Thyroid gland (tissue), 4 donors: ENCODE results near the gene STYXL1. TPM values are rescaled to one million over a fixed set of nuclear protein-coding genes. Genes with fewer than 3 reads are reported as not detected.

Experiments
- DNase-seq, 2 donors: peaks; one replicate each; pipeline ENCODE4 v3.0.0-alpha.2; 2019
- H3K27ac ChIP-seq, 3 donors: fragments of 200-600 bp; sonication (generic); 1 replicate in 2 of 3; 2 replicates in 1 of 3; pipeline ENCODE4 v1.5.1; 2016 to 2019; ENCODE audit warnings: mild to moderate bottlenecking in 1 of 3, moderate library complexity in 1 of 3
- H3K27me3 ChIP-seq: fragments of 200-600 bp; sonication (generic); one replicate; pipeline ENCODE4 v1.5.1; 2019
- H3K36me3 ChIP-seq, 2 donors: fragments of 200-600 bp; sonication (generic); one replicate each; pipeline ENCODE4 v1.5.1; 2016 to 2019
- H3K4me1 ChIP-seq, 2 donors: fragments of 200-600 bp; sonication (generic); one replicate each; pipeline ENCODE4 v1.5.1; 2017 to 2019
- H3K4me3 ChIP-seq, 3 donors: fragments of 200-600 bp; sonication (generic); replicated peaks in 1 of 3; 1 replicate in 2 of 3; 2 replicates in 1 of 3; pipeline ENCODE4 v1.5.1; 2016; ENCODE audit warnings: mild to moderate bottlenecking in 1 of 3
- H3K9me3 ChIP-seq: fragments of 200-600 bp; sonication (generic); one replicate; pipeline ENCODE4 v1.5.1; 2017
- CTCF ChIP-seq, 6 experiments: fragments of 200-600 bp in 3 of 6; fragments of 450-650 bp in 3 of 6; sonication (generic) in 3 of 6; IDR thresholded peaks; one replicate each; pipeline ENCODE4 v1.5.1; 2016 to 2019; ENCODE audit warnings: antibody characterized with exemption in 6 of 6, mild to moderate bottlenecking in 2 of 6, inconsistent platforms in 1 of 6, moderate library complexity in 1 of 6
- POLR2A ChIP-seq, 2 donors: fragments of 450-650 bp; IDR thresholded peaks; one replicate each; pipeline ENCODE4 v1.6.1; 2017; ENCODE audit warnings: antibody characterized with exemption in 2 of 2, mild to moderate bottlenecking in 2 of 2, moderate library complexity in 1 of 2
- WGBS, 2 donors: methylation state at CpG; one replicate each; pipeline ENCODE4 v1.1.5; 2017; 5-methylcytosine and 5-hydroxymethylcytosine counted together
- intact Hi-C: fragments of 100-400 bp; cut with DNase I; formaldehyde crosslinking; loops from one replicate; pipeline ENCODE4 v1.15.1; 2023
- total RNA-seq, 4 donors: library from RNA; depleted of rRNA; stranded (reverse); fragments of >200 nt; gene quantifications; one replicate each; pipeline ENCODE4 v1.2.3, GENCODE V29; 2016

Gene STYXL1
- total RNA-seq, 4 donors from 2014 or later = 14.5 to 53.7 (median 29.1) TPM

- H3K9me3 ChIP-seq = no peaks in the 10 kb centered on the region
- intact Hi-C loops = no loop called here
- peaks cover 10% of the 10 kb centered on the region in 2 donors for H3K4me1 ChIP-seq
- no peak overlapping the region for H3K27ac ChIP-seq
- H3K36me3 ChIP-seq = peaks cover 65 to 75% of the 10 kb centered on the region in 2 donors
- no peaks in the 10 kb centered on the region for H3K27me3 ChIP-seq
- DNase-seq = no peak
- WGBS, 2 donors = 83 to 88% methylated on average over 13 to 17 of the region's 21 CpGs
- TF ChIP-seq CTCF (IDR thresholded peaks at IDR 0.05) (no peak), POLR2A (IDR thresholded peaks at IDR 0.05) (no peak)
- H3K4me3 ChIP-seq = no peak overlapping the region
These were observed 62.7 kb downstream of the STYXL1 start for GRCh38 chr7:75985009-75985517.

- no peaks in the 10 kb centered on the region for H3K9me3 ChIP-seq
- peaks cover 72 to 82% of the 10 kb centered on the region in 2 donors for H3K36me3 ChIP-seq
- no peak overlapping the region for H3K4me3 ChIP-seq
- 94 to 95% methylated on average over 26 to 31 of the region's 44 CpGs for WGBS, 2 donors
- intact Hi-C loops = no loop called here
- peaks cover 3% of the 10 kb centered on the region in 2 donors for H3K4me1 ChIP-seq
- no peak overlapping the region for H3K27ac ChIP-seq
- DNase-seq = no peak
- TF ChIP-seq CTCF (IDR thresholded peaks at IDR 0.05) (no peak), POLR2A (IDR thresholded peaks at IDR 0.05) (no peak)
- H3K27me3 ChIP-seq = no peaks in the 10 kb centered on the region
These were observed 63.4 kb downstream of the STYXL1 start for GRCh38 chr7:75984130-75985008.

GRCh38 chr7:75983471-75984129, 64.2 kb downstream of the STYXL1 start:
- intact Hi-C loops = no loop called here
- Histone ChIP-seq H3K4me1 (no peaks in the 10 kb centered on the region), H3K36me3 (peaks cover 73 to 86% of the 10 kb centered on the region in 2 donors), H3K27ac (no peak overlapping the region), H3K9me3 (no peaks in the 10 kb centered on the region), H3K4me3 (no peak overlapping the region), H3K27me3 (no peaks in the 10 kb centered on the region)
- 76 to 91% methylated on average over 7 to 17 of the region's 26 CpGs for WGBS, 2 donors
- TF ChIP-seq CTCF (IDR thresholded peaks at IDR 0.05) = no peak
- TF ChIP-seq POLR2A (IDR thresholded peaks at IDR 0.05) = no peak
- no peak for DNase-seq

- no peaks in the 10 kb centered on the region for H3K4me1 ChIP-seq
- no peaks in the 10 kb centered on the region for H3K9me3 ChIP-seq
- peaks cover 73 to 84% of the 10 kb centered on the region in 2 donors for H3K36me3 ChIP-seq
- intact Hi-C loops = no loop called here
- H3K27ac ChIP-seq = no peak overlapping the region
- no peak for DNase-seq
- TF ChIP-seq POLR2A (IDR thresholded peaks at IDR 0.05) (no peak), CTCF (IDR thresholded peaks at IDR 0.05) (no peak)
- no peaks in the 10 kb centered on the region for H3K27me3 ChIP-seq
- no peak overlapping the region for H3K4me3 ChIP-seq
- 86 to 93% methylated on average over 16 to 19 of the region's 22 CpGs for WGBS, 2 donors
These were observed 65.3 kb downstream of the STYXL1 start for GRCh38 chr7:75982306-75983064.
